GM18499 (cell line): ENCODE data around the gene TRAPPC3L.

Source experiments
- ATAC-seq: cut with Tn5 transposase; IDR thresholded peaks from one replicate; pipeline ENCODE4 v1.9.1; 2021; ENCODE audit warnings: moderate number of reproducible peaks; ENCODE audit not compliant: insufficient read depth, unreplicated experiment

TRAPPC3L gene

GRCh38 chr6:116560130-116560529 is 14.6 kb upstream of the TRAPPC3L start:
- ATAC-seq: no peak

GRCh38 chr6:116557893-116558292 is 12.4 kb upstream of the TRAPPC3L start:
- ATAC-seq: no peak

- ATAC-seq: no peak
Observed at GRCh38 chr6:116556814-116557415, 11.4 kb upstream of the TRAPPC3L start.

GRCh38 chr6:116556065-116556464 is 10.6 kb upstream of the TRAPPC3L start:
- no peak for ATAC-seq

- ATAC-seq: no peak
Observed at GRCh38 chr6:116553451-116553850, 8.0 kb upstream of the TRAPPC3L start, which contains the start of gene CALHM4. CALHM4 (plus strand) TSS chr6:116553751; CDS start chr6:116553794, 43 bp downstream.

- no peak for ATAC-seq
Observed at GRCh38 chr6:116550796-116551195, 5.3 kb upstream of the TRAPPC3L start.

- no peak for ATAC-seq
Observed at GRCh38 chr6:116547358-116547757, 1.9 kb upstream of the TRAPPC3L start.

GRCh38 chr6:116543149-116543548 is 2.3 kb downstream of the TRAPPC3L start:
- ATAC-seq: no peak

- ATAC-seq: no peak
Observed at GRCh38 chr6:116542426-116542825, 3.1 kb downstream of the TRAPPC3L start.

- ATAC-seq: no peak
Observed at GRCh38 chr6:116536216-116536621, 9.3 kb downstream of the TRAPPC3L start.

- ATAC-seq: no peak
Observed at GRCh38 chr6:116535109-116535508, 10.4 kb downstream of the TRAPPC3L start.

- ATAC-seq: no peak
Observed at GRCh38 chr6:116533233-116533957, 12.1 kb downstream of the TRAPPC3L start.

- peak; percentile 53 for ATAC-seq
Observed at GRCh38 chr6:116531675-116532570, 13.6 kb downstream of the TRAPPC3L start.

- ATAC-seq: no peak
Observed at GRCh38 chr6:116530436-116530835, 15.0 kb downstream of the TRAPPC3L start.

- no peak for ATAC-seq
Observed at GRCh38 chr6:116529466-116530290, 15.8 kb downstream of the TRAPPC3L start.

- no peak for ATAC-seq
Observed at GRCh38 chr6:116528780-116529179, 16.7 kb downstream of the TRAPPC3L start.

GRCh38 chr6:116528133-116528532 is 17.4 kb downstream of the TRAPPC3L start:
- ATAC-seq: no peak

- no peak for ATAC-seq
Observed at GRCh38 chr6:116524236-116524635, 21.2 kb downstream of the TRAPPC3L start.

- ATAC-seq: no peak
Observed at GRCh38 chr6:116522896-116523295, 22.6 kb downstream of the TRAPPC3L start.
